MCF 10A (cell line): ENCODE results near the gene PSMA6. TPM values are rescaled to one million over a fixed set of nuclear protein-coding genes. Genes with fewer than 3 reads are reported as not detected.
A peak's percentile ranks its signal among the peaks of the same experiment; 100 is the strongest.

Source experiments
- BruUV-seq: library from RNA; stranded (reverse); fragments of 400-500 nt; replicated peaks from 2 replicates; lab custom pipeline; 2021; lab: Mats Ljungman, UMichigan
- CTCF ChIA-PET: fragments of 300-600 bp; sonication (Branson Sonifier 250); formaldehyde crosslinking; extraction: SDS; loops from one replicate; lab custom pipeline; 2021; ENCODE audit warnings: antibody characterized with exemption, inconsistent platforms; lab: Yijun Ruan, JAX
- POLR2A ChIA-PET: fragments of 300-600, 350-650 bp; sonication (Branson Sonifier 250); formaldehyde crosslinking; extraction: SDS; loops from one replicate; lab custom pipeline; 2020; ENCODE audit warnings: antibody characterized with exemption, inconsistent platforms; lab: Yijun Ruan, JAX
- DNase-seq: peaks from one replicate; pipeline ENCODE4 v3.0.0-alpha.2; 2018; ENCODE audit not compliant: unreplicated experiment
- H3K27ac Mint-ChIP-seq: one replicate; pipeline ENCODE4 v1.8.0; 2022; ENCODE audit warnings: mild to moderate bottlenecking, low read depth, mixed read lengths; ENCODE audit not compliant: unreplicated experiment
- H3K27me3 Mint-ChIP-seq: one replicate; pipeline ENCODE4 v1.8.0; 2022; ENCODE audit warnings: mixed read lengths; ENCODE audit not compliant: insufficient read depth, unreplicated experiment
- H3K36me3 Mint-ChIP-seq: one replicate; pipeline ENCODE4 v1.8.0; 2022; ENCODE audit warnings: mild to moderate bottlenecking, moderate library complexity, mixed read lengths; ENCODE audit not compliant: insufficient read depth, unreplicated experiment
- H3K4me1 Mint-ChIP-seq: one replicate; pipeline ENCODE4 v1.8.0; 2022; ENCODE audit warnings: mixed read lengths; ENCODE audit not compliant: insufficient read depth, unreplicated experiment
- H3K4me3 Mint-ChIP-seq: one replicate; pipeline ENCODE4 v1.8.0; 2022; ENCODE audit warnings: mild to moderate bottlenecking, moderate library complexity, mixed read lengths; ENCODE audit not compliant: unreplicated experiment
- H3K9me3 Mint-ChIP-seq: one replicate; pipeline ENCODE4 v1.8.0; 2022; ENCODE audit warnings: mixed read lengths; ENCODE audit not compliant: unreplicated experiment
- CTCF ChIP-seq: fragments of 200-600 bp; IDR thresholded peaks from one replicate; pipeline ENCODE4 v1.8.0; 2022; ENCODE audit warnings: antibody characterized with exemption, mild to moderate bottlenecking; ENCODE audit not compliant: unreplicated experiment
- intact Hi-C: fragments of 100-400 bp; cut with micrococcal nuclease; formaldehyde crosslinking; loops from 2 replicates; pipeline ENCODE4 v1.14.1; 2022
- total RNA-seq: library from RNA; stranded (reverse); gene quantifications from 2 replicates; pipeline ENCODE4 v1.2.3, GENCODE V29; 2022

The PSMA6 gene
- total RNA-seq, 1 experiment from 2014 or later: 260 TPM

DNA sequence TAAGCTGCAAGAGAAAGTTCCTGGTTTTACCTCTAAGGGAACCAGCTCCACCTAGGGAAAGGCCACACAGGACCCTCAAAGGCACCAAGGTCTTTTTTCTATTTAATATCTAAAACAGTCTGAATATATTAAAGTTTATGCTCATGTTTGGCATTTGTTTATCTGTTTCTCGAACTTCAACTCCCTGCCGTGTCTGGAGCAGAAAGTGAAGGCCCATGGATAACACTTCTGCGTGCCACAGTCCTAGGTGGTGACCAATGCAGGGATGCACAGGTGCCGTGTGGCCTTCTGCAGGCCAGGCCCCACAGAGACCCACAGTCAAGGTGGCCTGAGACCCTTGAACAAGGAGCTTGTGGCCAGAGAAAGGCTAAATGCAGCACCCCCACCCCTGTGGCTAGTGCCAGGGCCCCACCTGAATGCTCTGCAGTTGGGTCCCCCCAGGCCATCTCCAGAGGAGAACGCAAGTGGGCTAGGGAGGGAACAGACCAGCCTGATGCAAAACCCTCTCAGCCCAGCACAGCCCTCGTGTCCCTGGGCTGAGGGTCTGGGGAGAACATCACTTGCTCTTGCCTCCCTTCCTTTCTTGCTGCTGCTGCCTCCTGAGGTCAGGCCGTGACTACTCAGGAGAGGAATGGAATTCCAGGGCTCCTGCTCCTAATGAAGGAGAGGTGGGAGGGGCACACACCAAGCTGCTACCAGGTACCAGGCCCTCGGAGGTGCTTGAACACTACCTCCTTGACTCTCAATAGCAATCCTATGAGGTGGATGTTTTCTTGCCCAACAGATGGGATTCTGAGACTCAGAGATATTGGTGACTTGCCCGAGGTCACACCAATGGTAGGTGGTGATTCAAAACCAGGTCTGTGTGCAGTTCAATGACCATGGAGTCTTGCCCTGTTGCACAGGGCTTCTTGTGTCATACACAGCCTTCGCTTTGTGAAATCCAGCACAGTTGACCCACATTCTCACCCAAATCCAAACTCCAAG lies 45.4 kb downstream of the PSMA6 start:
- DNase-seq: peak; percentile 22
- Mint-ChIP-seq H3K9me3 (no peaks in the 10 kb centered on the region), H3K36me3 (no peaks in the 10 kb centered on the region), H3K4me3 (peak overlapping the region; percentile 62), H3K27me3 (no peaks in the 10 kb centered on the region), H3K27ac (peak overlapping the region; percentile 74), H3K4me1 (peaks cover 42% of the 10 kb centered on the region)
- intact Hi-C loops: loop anchor here (2.0 kb wide), 1 partner anchor 45 kb away; the partner anchor contains the start of gene PSMA6
- CTCF ChIA-PET: interaction anchor here (0.6 to 5.1 kb wide), 16 partner anchors 14 to 353 kb away, joined by 3 to 41 read pairs (median 4); partner anchors contain the start of genes NFKBIA and PSMA6
- TF ChIP-seq CTCF: no peak
- BruUV-seq: no TSS peak
- POLR2A ChIA-PET: interaction anchor here (0.5 to 15.3 kb wide), 26 partner anchors 10 to 465 kb away, joined by 3 to 422 read pairs (median 6); partner anchors contain the start of genes FAM177A1, NFKBIA, PPP2R3C and PRORP

GRCh38 chr14:35338731-35339405 lies 46.7 kb downstream of the PSMA6 start:
- no peak for DNase-seq
- no peak for TF ChIP-seq CTCF
- POLR2A ChIA-PET: interaction anchor here (1.0 to 15.3 kb wide), 7 partner anchors 26 to 217 kb away, joined by 3 to 422 read pairs (median 6); partner anchors contain the start of genes NFKBIA, PPP2R3C, PRORP and PSMA6
- CTCF ChIA-PET: interaction anchor here (0.6 to 5.1 kb wide), 4 partner anchors 27 to 65 kb away, joined by 3 to 41 read pairs (median 6); partner anchors contain the start of gene NFKBIA
- H3K4me1 Mint-ChIP-seq: peaks cover 44% of the 10 kb centered on the region
- H3K36me3 Mint-ChIP-seq: no peaks in the 10 kb centered on the region
- H3K27ac Mint-ChIP-seq: no peak overlapping the region
- no TSS peak for BruUV-seq
- H3K9me3 Mint-ChIP-seq: no peaks in the 10 kb centered on the region
- H3K27me3 Mint-ChIP-seq: no peaks in the 10 kb centered on the region
- intact Hi-C loops: no loop called here
- H3K4me3 Mint-ChIP-seq: no peak overlapping the region

DNA sequence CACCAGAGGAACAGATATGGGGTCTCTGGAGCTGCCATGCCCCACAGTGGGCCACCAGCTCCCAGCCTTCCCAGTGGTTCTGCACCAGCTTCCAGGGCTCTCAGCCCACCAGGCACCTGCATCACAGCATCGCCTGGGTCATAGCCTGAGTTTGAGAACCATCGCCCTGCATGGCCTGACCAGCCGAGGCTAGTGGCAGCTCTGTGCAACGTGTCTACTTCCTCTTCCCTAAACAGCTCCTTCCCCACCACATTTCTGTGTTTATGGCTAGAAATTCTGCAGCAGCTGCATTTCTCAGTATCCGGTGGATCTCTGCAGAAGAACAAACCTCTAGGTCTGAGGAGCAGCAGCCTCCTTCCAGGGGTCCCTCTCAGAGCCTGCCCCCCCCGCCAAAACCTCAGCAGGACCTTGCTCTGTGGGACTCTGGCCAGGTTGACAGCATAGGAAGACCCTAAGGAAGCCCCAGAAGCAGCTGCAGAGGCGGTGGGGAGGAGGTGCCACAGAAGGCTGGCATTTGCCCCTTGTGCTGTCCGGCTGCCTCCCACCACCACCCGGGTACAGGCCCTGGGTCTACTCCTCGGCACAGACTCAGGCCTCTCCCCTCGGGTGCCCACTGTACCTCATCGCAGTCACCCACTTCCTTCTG lies 47.7 kb downstream of the PSMA6 start:
- Mint-ChIP-seq H3K36me3 (no peaks in the 10 kb centered on the region), H3K27ac (no peak overlapping the region), H3K4me1 (peaks cover 40% of the 10 kb centered on the region), H3K4me3 (no peak overlapping the region), H3K9me3 (no peaks in the 10 kb centered on the region), H3K27me3 (no peaks in the 10 kb centered on the region)
- no TSS peak for BruUV-seq
- intact Hi-C loops: no loop called here
- TF ChIP-seq CTCF: no peak
- ChIA-PET POLR2A (interaction anchor here (0.8 to 15.3 kb wide), 8 partner anchors 24 to 218 kb away, joined by 3 to 422 read pairs (median 5); partner anchors contain the start of genes NFKBIA, PPP2R3C, PRORP and PSMA6), CTCF (interaction anchor here (0.6 to 5.1 kb wide), 4 partner anchors 26 to 114 kb away, joined by 5 to 41 read pairs (median 7); partner anchors contain the start of gene NFKBIA)
- DNase-seq: no peak
